K562 (cell line): ENCODE data around the gene ZNF143. TPM values are rescaled to one million over a fixed set of nuclear protein-coding genes. Genes with fewer than 3 reads are reported as not detected.

Experiments
- ATAC-seq: fragments of 200-7000 bp; cut with Tn5 transposase; 3 replicates; pipeline ENCODE4 v1.9.1; 2020; ENCODE audit warnings: moderate library complexity
- BruUV-seq: library from RNA; stranded (reverse); fragments of 400-500 nt; replicated peaks from 2 replicates; lab custom pipeline; 2021; lab: Mats Ljungman, UMichigan
- CTCF ChIA-PET: fragments of 300-600 bp; formaldehyde crosslinking; extraction: SDS; loops from one replicate; lab custom pipeline; 2021; ENCODE audit warnings: low intra/inter-chr PET ratio; lab: Yijun Ruan, JAX
- POLR2A ChIA-PET: fragments of 300-600, 350-650 bp; sonication (Branson Sonifier 250); formaldehyde crosslinking; extraction: SDS; loops from one replicate; lab custom pipeline; 2021; ENCODE audit warnings: antibody characterized with exemption, inconsistent platforms; lab: Yijun Ruan, JAX
- DNase-seq, 4 experiments: peaks; one replicate each; pipeline versions ENCODE4 v3.0.0 to v3.0.0-alpha.2; 2011 to 2018; ENCODE audit warnings: low spot score in 3 of 4, mixed read lengths in 3 of 4; ENCODE audit errors: extremely low read depth in 1 of 4
- FAIRE-seq: peaks from 2 replicates; lab custom pipeline; 2011; peaks lifted over from hg19 to GRCh38; lab: Jason Lieb, UNC
- H2AFZ ChIP-seq: 2 replicates; pipeline ENCODE4 v1.6.0; 2011; ENCODE audit warnings: low read depth, low read length, control low read depth, inconsistent platforms
- H3K27ac ChIP-seq: fragments of 200-600 bp; 3 replicates; pipeline ENCODE4 v1.8.0; 2011; ENCODE audit warnings: low read depth, mild to moderate bottlenecking, control low read depth, inconsistent platforms, low read length, moderate library complexity, mixed read lengths; ENCODE audit errors: extremely low read depth
- H3K27me3 ChIP-seq, 2 experiments: fragments of 300-600 bp in 1 of 2; 2 replicates in 1 of 2; 3 replicates in 1 of 2; pipeline versions ENCODE4 v1.6.0 to v1.8.0; 2011; ENCODE audit warnings: inconsistent platforms in 2 of 2, low read length in 2 of 2, mild to moderate bottlenecking in 1 of 2, mixed read lengths in 1 of 2, moderate library complexity in 1 of 2; ENCODE audit not compliant: control insufficient read depth in 2 of 2, insufficient read depth in 2 of 2
- H3K36me3 ChIP-seq: fragments of 300-600 bp; 3 replicates; pipeline ENCODE4 v1.8.0; 2011; ENCODE audit warnings: mild to moderate bottlenecking, low read length, inconsistent platforms; ENCODE audit not compliant: control insufficient read depth, insufficient read depth
- H3K4me1 ChIP-seq, 2 experiments: fragments of 200-600 bp in 1 of 2; replicated peaks in 1 of 2; 2 replicates in 1 of 2; 3 replicates in 1 of 2; pipeline versions ENCODE4 v1.5.1 to v1.8.0; 2011; ENCODE audit warnings: inconsistent platforms in 2 of 2, low read length in 2 of 2, mild to moderate bottlenecking in 1 of 2, mixed read lengths in 1 of 2, moderate library complexity in 1 of 2; ENCODE audit not compliant: control insufficient read depth in 2 of 2, insufficient read depth in 2 of 2
- H3K4me2 ChIP-seq: 2 replicates; pipeline ENCODE4 v1.6.1; 2011; ENCODE audit warnings: low read length, control low read depth, inconsistent platforms, mixed read lengths; ENCODE audit not compliant: insufficient read depth
- H3K4me3 ChIP-seq: fragments of 200-600 bp; sonication (generic), shearing (Covaris generic); 2 replicates; pipeline ENCODE4 v1.5.1; 2016; ENCODE audit warnings: control low read depth, inconsistent platforms
- H3K79me2 ChIP-seq: fragments of 200-600 bp; 3 replicates; pipeline ENCODE4 v1.8.0; 2011; ENCODE audit warnings: low read length, inconsistent platforms; ENCODE audit not compliant: control insufficient read depth, insufficient read depth
- H3K9ac ChIP-seq, 2 experiments: 2 replicates each; pipeline versions ENCODE4 v1.6.0 to v1.6.1; 2011; ENCODE audit warnings: low read depth in 2 of 2, low read length in 2 of 2, control low read depth in 1 of 2, inconsistent platforms in 1 of 2, mild to moderate bottlenecking in 1 of 2, mixed read lengths in 1 of 2; ENCODE audit not compliant: insufficient read depth in 1 of 2
- H3K9me1 ChIP-seq: one replicate; pipeline ENCODE4 v1.6.0; 2011; ENCODE audit warnings: inconsistent platforms, mild to moderate bottlenecking, low read length, moderate library complexity; ENCODE audit not compliant: control insufficient read depth, insufficient read depth
- H3K9me3 ChIP-seq: replicated peaks from 2 replicates; pipeline ENCODE4 v1.5.1; 2011; ENCODE audit warnings: low read depth, low read length, inconsistent platforms; ENCODE audit not compliant: control insufficient read depth, insufficient read depth
- H4K20me1 ChIP-seq: replicated peaks from 2 replicates; pipeline ENCODE4 v1.6.1; 2011; ENCODE audit warnings: low read length, inconsistent platforms, mixed read lengths; ENCODE audit not compliant: control insufficient read depth, insufficient read depth
- ARID2 ChIP-seq: fragments of 450-650 bp; IDR thresholded peaks from 2 replicates; pipeline ENCODE4 v1.6.1; 2017; ENCODE audit warnings: antibody characterized with exemption, mild to moderate bottlenecking
- EGR1 ChIP-seq: fragments of 450-650 bp; conservative IDR thresholded peaks from 2 replicates; pipeline ENCODE4 v1.6.1; 2017; ENCODE audit warnings: mild to moderate bottlenecking
- ESRRA ChIP-seq: fragments of 450-650 bp; IDR thresholded peaks from 2 replicates; pipeline ENCODE4 v1.6.1; 2014; ENCODE audit warnings: low read depth, mild to moderate bottlenecking, moderate library complexity, borderline replicate concordance
- NELFE ChIP-seq: IDR thresholded peaks from 2 replicates; pipeline ENCODE4 v1.6.1; 2011; ENCODE audit warnings: mild to moderate bottlenecking; ENCODE audit not compliant: insufficient read depth, insufficient read length
- PCBP2 ChIP-seq: fragments of 200-400 bp; formaldehyde crosslinking; IDR thresholded peaks from 2 replicates; pipeline ENCODE4 v1.6.1; 2018; ENCODE audit warnings: low read length, low read depth, mild to moderate bottlenecking, moderate library complexity; ENCODE audit not compliant: poor library complexity, severe bottlenecking
- WGBS: fragments of 100-300 bp; shearing (Covaris generic); methylation state at CpG from one replicate; pipeline ENCODE4 v1.1.6; 2016; ENCODE audit warnings: low coverage, mixed read lengths; ENCODE audit not compliant: insufficient coverage; ENCODE audit errors: missing lambda C conversion rate; 5-methylcytosine and 5-hydroxymethylcytosine counted together
- in situ Hi-C: fragments of 300-500 bp; cut with MboI; formaldehyde crosslinking; loops from 4 replicates; pipeline ENCODE4 v1.15.0; 2018; ENCODE audit warnings: inconsistent platforms, mixed read lengths
- intact Hi-C: fragments of 100-400 bp; cut with micrococcal nuclease; formaldehyde crosslinking; loops from 2 replicates; pipeline ENCODE4 v1.14.2; 2022
- polyA plus RNA-seq, 8 experiments: library from polyadenylated mRNA; depleted of rRNA in 4 of 8; stranded (reverse) in 5 of 8; unstranded in 3 of 8; fragments of >200 nt; fragmentation: Nextera tagmentation in 2 of 8; fragmentation: Illumina TruSeq in 1 of 8; extraction: Ambion mirVana in 2 of 8; extraction: Trizol in 1 of 8; gene quantifications; 2 replicates each; pipeline versions ENCODE4 v1.2.1 to v1.2.3, GENCODE V29; 2011 to 2014; ENCODE audit warnings: inconsistent platforms in 1 of 8, missing spikeins in 1 of 8
- total RNA-seq, 7 experiments: library from RNA; depleted of rRNA in 6 of 7; stranded (reverse); fragments of >200 nt in 6 of 7; fragmentation: Illumina TruSeq in 2 of 7; extraction: Trizol in 2 of 7; gene quantifications; 2 replicates each; pipeline versions ENCODE4 v1.2.1 to v1.2.3, GENCODE V29; 2011 to 2021; ENCODE audit warnings: low replicate concordance in 1 of 7
- TF ChIP-seq, protein P1 (sequence below): fragments of 450-650 bp; IDR thresholded peaks from 2 replicates; pipeline ENCODE4 v1.6.1; 2016; ENCODE audit warnings: low read depth
- TF ChIP-seq, protein P2 (sequence below), 3 experiments: IDR thresholded peaks in 2 of 3; conservative IDR thresholded peaks in 1 of 3; 2 replicates each; pipeline ENCODE4 v1.5.1; 2011 to 2012; ENCODE audit warnings: low read length in 3 of 3, mild to moderate bottlenecking in 3 of 3, control low read depth in 2 of 3, improper control_type of control experiment in 1 of 3, inconsistent platforms in 1 of 3, low read depth in 1 of 3, mixed read lengths in 1 of 3, moderate library complexity in 1 of 3; ENCODE audit not compliant: insufficient read depth in 2 of 3
- TF ChIP-seq, protein P3 (sequence below), 2 experiments: fragments of 450-650 bp; IDR thresholded peaks; 2 replicates each; pipeline ENCODE4 v1.6.1; 2016

ZNF143 gene
- total and polyA plus RNA-seq, 9 of the 15 experiments (the other 6 are each of a cell fraction or from before 2014, with no cell fraction given) = 18.4 to 58.5 (median 27.1) TPM

DNA sequence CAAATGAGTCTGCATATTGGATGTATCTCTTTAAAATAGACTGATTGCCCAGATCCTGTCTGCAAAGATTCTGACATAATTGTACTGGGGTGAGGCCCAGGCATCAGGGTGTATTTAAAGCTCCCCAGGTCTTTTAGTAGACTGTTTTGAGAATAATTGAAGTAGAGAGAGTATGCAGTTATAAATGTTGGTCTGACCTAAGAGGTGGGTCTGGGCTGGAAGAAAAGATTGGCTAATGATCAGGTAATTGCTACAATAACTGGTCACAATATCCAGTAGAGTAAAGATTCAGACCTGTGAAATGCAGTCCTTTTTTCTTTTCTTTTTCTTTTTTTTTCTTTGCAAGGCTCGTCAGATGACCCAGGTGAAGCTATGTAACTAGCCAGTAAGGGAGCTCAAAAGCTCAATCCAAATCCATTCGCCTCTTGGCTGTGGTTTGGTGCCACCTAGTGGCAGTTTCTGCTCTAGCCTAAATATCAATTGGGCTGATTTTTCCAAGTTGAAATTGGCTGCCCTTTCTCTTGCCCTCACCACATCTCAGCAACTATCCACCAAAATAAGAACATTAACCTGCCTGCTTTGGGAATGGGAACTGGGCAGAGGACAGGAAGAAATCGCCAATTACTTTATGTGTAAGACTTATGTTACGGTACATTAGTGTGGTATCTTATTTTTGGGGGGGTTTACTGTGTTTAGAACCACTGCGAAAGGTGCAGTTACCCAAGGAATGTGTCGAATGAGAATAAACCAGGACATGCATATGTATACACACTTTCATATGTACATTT lies 45.9 kb downstream of the ZNF143 start:
- Histone ChIP-seq H3K4me3 (no peak overlapping the region), H3K9ac (no peak overlapping the region), H3K4me1 (no peaks in the 10 kb centered on the region), H4K20me1 (no peaks in the 10 kb centered on the region; the same call in 1 of the 2 replicates), H3K79me2 (no peaks in the 10 kb centered on the region), H3K27me3 (no peaks in the 10 kb centered on the region), H3K9me3 (no peaks in the 10 kb centered on the region), H3K27ac (no peak overlapping the region), H3K9me1 (no peaks in the 10 kb centered on the region), H2AFZ (no peak overlapping the region; the same call in 1 of the 2 replicates), H3K36me3 (peaks cover 40% of the 10 kb centered on the region), H3K4me2 (no peak overlapping the region)
- FAIRE-seq (peak; percentile 96), DNase-seq (peak; percentile 61 to 87 (median 71)), ATAC-seq (peak; percentile 97)
- CTCF ChIA-PET = interaction anchor here (0.5 to 1.6 kb wide), 4 partner anchors 342 to 546 kb away, joined by 3 to 6 read pairs (median 4); no protein-coding TSS in a partner anchor
- 35% methylated on average over 6 of the region's 6 CpGs for WGBS
- intact Hi-C loops = loop anchor here (2.0 to 10.0 kb wide), 4 partner anchors 59 to 340 kb away; no protein-coding TSS in a partner anchor
- POLR2A ChIA-PET = interaction anchor here (0.6 to 1.6 kb wide), 5 partner anchors 9 to 245 kb away, joined by 3 to 5 read pairs (median 4); partner anchors contain the start of gene ZNF143
- in situ Hi-C loops = loop anchor here (5.0 kb wide), 1 partner anchor 344 kb away; no protein-coding TSS in a partner anchor
- BruUV-seq = no TSS peak
- no peak for TF ChIP-seq EGR1
- TF ChIP-seq NELFE = no peak
- TF ChIP-seq, protein P1, sequence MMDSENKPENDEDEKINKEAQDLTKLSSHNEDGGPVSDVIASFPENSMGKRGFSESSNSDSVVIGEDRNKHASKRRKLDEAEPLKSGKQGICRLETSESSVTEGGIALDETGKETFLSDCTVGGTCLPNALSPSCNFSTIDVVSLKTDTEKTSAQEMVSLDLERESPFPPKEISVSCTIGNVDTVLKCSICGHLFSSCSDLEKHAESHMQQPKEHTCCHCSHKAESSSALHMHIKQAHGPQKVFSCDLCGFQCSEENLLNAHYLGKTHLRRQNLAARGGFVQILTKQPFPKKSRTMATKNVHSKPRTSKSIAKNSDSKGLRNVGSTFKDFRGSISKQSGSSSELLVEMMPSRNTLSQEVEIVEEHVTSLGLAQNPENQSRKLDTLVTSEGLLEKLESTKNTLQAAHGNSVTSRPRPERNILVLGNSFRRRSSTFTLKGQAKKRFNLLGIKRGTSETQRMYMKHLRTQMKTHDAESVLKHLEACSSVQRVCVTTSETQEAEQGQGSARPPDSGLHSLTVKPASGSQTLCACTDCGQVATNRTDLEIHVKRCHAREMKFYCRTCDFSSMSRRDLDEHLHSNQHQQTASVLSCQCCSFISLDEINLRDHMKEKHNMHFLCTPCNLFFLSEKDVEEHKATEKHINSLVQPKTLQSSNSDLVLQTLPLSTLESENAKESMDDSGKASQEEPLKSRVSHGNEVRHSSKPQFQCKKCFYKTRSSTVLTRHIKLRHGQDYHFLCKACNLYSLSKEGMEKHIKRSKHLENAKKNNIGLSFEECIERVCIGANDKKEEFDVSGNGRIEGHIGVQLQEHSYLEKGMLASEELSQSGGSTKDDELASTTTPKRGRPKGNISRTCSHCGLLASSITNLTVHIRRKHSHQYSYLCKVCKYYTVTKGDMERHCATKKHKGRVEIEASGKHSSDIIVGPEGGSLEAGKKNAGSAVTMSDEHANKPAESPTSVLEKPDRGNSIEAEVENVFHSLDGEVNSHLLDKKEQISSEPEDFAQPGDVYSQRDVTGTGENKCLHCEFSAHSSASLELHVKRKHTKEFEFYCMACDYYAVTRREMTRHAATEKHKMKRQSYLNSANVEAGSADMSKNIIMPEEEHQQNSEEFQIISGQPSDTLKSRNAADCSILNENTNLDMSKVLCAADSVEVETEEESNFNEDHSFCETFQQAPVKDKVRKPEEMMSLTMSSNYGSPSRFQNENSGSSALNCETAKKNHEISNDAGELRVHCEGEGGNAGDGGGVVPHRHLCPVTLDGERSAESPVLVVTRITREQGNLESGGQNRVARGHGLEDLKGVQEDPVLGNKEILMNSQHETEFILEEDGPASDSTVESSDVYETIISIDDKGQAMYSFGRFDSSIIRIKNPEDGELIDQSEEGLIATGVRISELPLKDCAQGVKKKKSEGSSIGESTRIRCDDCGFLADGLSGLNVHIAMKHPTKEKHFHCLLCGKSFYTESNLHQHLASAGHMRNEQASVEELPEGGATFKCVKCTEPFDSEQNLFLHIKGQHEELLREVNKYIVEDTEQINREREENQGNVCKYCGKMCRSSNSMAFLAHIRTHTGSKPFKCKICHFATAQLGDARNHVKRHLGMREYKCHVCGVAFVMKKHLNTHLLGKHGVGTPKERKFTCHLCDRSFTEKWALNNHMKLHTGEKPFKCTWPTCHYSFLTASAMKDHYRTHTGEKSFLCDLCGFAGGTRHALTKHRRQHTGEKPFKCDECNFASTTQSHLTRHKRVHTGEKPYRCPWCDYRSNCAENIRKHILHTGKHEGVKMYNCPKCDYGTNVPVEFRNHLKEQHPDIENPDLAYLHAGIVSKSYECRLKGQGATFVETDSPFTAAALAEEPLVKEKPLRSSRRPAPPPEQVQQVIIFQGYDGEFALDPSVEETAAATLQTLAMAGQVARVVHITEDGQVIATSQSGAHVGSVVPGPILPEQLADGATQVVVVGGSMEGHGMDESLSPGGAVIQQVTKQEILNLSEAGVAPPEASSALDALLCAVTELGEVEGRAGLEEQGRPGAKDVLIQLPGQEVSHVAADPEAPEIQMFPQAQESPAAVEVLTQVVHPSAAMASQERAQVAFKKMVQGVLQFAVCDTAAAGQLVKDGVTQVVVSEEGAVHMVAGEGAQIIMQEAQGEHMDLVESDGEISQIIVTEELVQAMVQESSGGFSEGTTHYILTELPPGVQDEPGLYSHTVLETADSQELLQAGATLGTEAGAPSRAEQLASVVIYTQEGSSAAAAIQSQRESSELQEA = peak; percentile 82
- peak; percentile 29; the same call in 1 of the 2 replicates for TF ChIP-seq ESRRA
- TF ChIP-seq, protein P2, sequence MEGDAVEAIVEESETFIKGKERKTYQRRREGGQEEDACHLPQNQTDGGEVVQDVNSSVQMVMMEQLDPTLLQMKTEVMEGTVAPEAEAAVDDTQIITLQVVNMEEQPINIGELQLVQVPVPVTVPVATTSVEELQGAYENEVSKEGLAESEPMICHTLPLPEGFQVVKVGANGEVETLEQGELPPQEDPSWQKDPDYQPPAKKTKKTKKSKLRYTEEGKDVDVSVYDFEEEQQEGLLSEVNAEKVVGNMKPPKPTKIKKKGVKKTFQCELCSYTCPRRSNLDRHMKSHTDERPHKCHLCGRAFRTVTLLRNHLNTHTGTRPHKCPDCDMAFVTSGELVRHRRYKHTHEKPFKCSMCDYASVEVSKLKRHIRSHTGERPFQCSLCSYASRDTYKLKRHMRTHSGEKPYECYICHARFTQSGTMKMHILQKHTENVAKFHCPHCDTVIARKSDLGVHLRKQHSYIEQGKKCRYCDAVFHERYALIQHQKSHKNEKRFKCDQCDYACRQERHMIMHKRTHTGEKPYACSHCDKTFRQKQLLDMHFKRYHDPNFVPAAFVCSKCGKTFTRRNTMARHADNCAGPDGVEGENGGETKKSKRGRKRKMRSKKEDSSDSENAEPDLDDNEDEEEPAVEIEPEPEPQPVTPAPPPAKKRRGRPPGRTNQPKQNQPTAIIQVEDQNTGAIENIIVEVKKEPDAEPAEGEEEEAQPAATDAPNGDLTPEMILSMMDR (IDR thresholded peaks at IDR 0.05 in 2 of 3, conservative IDR thresholded peaks at IDR 0.05 in 1 of 3; ENCODE audit: insufficient read depth in 2 of 3, low read depth in 1 of 3, low read length in 3 of 3) = peak; percentile 85 to 94 (median 86)
- peak; percentile 76 for TF ChIP-seq ARID2
- TF ChIP-seq PCBP2 = no peak
- TF ChIP-seq, protein P3, sequence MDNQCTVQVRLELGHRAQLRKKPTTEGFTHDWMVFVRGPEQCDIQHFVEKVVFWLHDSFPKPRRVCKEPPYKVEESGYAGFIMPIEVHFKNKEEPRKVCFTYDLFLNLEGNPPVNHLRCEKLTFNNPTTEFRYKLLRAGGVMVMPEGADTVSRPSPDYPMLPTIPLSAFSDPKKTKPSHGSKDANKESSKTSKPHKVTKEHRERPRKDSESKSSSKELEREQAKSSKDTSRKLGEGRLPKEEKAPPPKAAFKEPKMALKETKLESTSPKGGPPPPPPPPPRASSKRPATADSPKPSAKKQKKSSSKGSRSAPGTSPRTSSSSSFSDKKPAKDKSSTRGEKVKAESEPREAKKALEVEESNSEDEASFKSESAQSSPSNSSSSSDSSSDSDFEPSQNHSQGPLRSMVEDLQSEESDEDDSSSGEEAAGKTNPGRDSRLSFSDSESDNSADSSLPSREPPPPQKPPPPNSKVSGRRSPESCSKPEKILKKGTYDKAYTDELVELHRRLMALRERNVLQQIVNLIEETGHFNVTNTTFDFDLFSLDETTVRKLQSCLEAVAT (IDR thresholded peaks at IDR 0.05) = 0 out of 4 replicates have a peak, but pooled peaks of 1 of the 2 experiments have one; percentile 42
